BE2C (cell line): ENCODE measurements around the gene PAX5.

Experiments
- DNase-seq: peaks from one replicate; pipeline ENCODE4 v3.0.0-alpha.2; 2020
- H3K27me3 ChIP-seq: fragments of 250-450 bp; sonication (Bioruptor Pico); 2 replicates; pipeline ENCODE4 v1.5.1; 2020; ENCODE audit warnings: mild to moderate bottlenecking
- H3K36me3 ChIP-seq: fragments of 250-450 bp; sonication (Bioruptor Pico); 2 replicates; pipeline ENCODE4 v1.5.1; 2020; ENCODE audit warnings: mild to moderate bottlenecking
- H3K4me1 ChIP-seq: fragments of 250-450 bp; sonication (Bioruptor Pico); 2 replicates; pipeline ENCODE4 v1.5.1; 2020
- H3K4me3 ChIP-seq: 2 replicates; pipeline ENCODE4 v1.5.1; 2011; ENCODE audit warnings: low read depth, low read length
- H3K9me3 ChIP-seq: fragments of 250-450 bp; sonication (Bioruptor Pico); 2 replicates; pipeline ENCODE4 v1.5.1; 2020
- TF ChIP-seq, protein P1 (sequence below): IDR thresholded peaks from 2 replicates; pipeline ENCODE4 v1.5.1; 2012; ENCODE audit warnings: mild to moderate bottlenecking, low read depth, low read length

Gene PAX5

DNA sequence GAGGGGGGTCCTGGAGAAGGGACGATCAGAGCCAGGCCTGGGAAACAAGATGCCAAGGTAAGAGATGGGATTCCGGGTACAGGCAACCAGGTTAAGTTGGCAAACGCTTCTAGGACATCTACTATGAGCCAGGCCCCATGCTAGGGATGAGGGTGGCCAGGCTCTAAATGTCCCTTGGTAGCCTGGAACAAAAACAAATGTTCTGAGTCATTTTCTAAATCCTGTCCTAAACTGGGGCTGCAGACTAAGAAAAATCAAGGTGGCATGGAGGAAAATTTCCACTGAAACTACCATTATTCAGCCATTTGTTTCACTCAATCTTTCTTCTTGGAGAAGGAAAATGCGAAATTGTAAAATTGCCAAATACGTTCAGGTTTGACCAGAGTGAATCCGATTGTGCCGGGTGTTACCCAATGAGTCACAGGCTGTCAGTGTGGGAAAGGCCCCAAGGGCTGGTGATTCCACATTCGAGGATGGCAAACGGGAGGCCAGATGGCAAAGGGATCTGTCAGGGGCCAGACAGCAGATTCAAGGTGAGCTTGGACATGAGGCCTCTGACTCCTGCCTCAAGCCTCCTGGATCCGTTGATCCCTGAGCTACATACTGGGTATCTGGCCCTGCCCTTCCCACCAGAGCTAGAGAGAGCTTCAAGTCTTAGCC is 57.6 kb downstream of the PAX5 start:
- H3K9me3 ChIP-seq: no peaks in the 10 kb centered on the region
- peaks cover 6% of the 10 kb centered on the region for H3K36me3 ChIP-seq
- no peaks in the 10 kb centered on the region for H3K27me3 ChIP-seq
- TF ChIP-seq, protein P1, sequence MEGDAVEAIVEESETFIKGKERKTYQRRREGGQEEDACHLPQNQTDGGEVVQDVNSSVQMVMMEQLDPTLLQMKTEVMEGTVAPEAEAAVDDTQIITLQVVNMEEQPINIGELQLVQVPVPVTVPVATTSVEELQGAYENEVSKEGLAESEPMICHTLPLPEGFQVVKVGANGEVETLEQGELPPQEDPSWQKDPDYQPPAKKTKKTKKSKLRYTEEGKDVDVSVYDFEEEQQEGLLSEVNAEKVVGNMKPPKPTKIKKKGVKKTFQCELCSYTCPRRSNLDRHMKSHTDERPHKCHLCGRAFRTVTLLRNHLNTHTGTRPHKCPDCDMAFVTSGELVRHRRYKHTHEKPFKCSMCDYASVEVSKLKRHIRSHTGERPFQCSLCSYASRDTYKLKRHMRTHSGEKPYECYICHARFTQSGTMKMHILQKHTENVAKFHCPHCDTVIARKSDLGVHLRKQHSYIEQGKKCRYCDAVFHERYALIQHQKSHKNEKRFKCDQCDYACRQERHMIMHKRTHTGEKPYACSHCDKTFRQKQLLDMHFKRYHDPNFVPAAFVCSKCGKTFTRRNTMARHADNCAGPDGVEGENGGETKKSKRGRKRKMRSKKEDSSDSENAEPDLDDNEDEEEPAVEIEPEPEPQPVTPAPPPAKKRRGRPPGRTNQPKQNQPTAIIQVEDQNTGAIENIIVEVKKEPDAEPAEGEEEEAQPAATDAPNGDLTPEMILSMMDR: no peak
- no peak for DNase-seq
- peaks cover 18% of the 10 kb centered on the region for H3K4me1 ChIP-seq
- no peak overlapping the region for H3K4me3 ChIP-seq

DNA sequence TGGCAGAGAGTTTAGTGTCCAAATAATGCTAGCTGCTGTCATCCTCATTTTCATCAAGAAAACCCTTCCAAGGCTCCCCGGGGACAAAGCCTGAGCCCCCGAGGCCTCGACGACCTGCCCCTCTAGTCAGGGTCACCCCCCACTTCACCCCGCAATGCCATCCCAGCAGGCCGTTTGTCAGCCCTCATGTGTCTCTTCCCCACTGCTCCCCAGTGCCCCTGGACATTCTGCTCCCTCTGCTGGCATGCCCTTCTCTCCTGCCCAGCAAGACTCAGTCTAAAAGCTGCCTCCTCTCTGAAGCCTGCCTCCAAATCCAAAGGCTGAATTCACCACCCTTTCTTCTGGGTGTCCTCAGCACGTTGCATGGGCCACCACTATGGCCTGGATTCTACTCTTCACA is 59.3 kb downstream of the PAX5 start:
- Histone ChIP-seq H3K9me3 (no peaks in the 10 kb centered on the region), H3K36me3 (peaks cover 6% of the 10 kb centered on the region), H3K27me3 (no peaks in the 10 kb centered on the region), H3K4me3 (no peak overlapping the region), H3K4me1 (peaks cover 5% of the 10 kb centered on the region)
- DNase-seq: no peak
- TF ChIP-seq, protein P1: 0 out of 2 replicates have a peak, but pooled peaks have one; percentile 11

DNA sequence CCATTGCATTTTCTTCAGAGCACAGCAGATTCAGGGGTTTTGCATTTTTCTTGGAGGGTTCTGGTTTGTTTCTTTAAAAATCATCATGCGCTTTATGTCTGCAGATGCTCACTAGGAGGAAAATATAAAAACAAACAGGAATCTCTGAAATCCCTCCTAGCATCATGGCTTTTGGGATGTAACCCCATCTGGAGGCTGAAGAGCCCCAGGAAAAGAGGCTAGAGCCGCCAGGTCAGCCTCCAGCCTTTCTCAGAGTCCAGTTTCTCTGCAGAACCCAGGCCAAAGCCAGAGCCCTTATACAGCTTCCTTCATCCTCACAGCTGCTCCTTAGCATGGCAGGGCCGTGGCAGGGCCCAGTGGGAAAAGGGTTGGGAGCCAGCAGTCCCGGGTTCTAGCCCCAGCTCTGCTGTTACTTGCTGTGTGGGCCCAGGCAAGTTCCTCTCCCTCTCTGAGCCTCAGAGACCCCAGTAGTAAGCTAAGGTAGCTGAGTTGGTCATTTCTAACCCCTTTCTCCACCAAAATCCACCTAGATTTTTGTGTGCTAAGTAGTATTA is 62.1 kb downstream of the PAX5 start:
- TF ChIP-seq, protein P1: no peak
- Histone ChIP-seq H3K27me3 (no peaks in the 10 kb centered on the region), H3K4me1 (no peaks in the 10 kb centered on the region; the same call in 1 of the 2 replicates), H3K9me3 (no peaks in the 10 kb centered on the region), H3K4me3 (no peak overlapping the region), H3K36me3 (no peaks in the 10 kb centered on the region; the same call in none of the 2 replicates)
- DNase-seq: no peak

DNA sequence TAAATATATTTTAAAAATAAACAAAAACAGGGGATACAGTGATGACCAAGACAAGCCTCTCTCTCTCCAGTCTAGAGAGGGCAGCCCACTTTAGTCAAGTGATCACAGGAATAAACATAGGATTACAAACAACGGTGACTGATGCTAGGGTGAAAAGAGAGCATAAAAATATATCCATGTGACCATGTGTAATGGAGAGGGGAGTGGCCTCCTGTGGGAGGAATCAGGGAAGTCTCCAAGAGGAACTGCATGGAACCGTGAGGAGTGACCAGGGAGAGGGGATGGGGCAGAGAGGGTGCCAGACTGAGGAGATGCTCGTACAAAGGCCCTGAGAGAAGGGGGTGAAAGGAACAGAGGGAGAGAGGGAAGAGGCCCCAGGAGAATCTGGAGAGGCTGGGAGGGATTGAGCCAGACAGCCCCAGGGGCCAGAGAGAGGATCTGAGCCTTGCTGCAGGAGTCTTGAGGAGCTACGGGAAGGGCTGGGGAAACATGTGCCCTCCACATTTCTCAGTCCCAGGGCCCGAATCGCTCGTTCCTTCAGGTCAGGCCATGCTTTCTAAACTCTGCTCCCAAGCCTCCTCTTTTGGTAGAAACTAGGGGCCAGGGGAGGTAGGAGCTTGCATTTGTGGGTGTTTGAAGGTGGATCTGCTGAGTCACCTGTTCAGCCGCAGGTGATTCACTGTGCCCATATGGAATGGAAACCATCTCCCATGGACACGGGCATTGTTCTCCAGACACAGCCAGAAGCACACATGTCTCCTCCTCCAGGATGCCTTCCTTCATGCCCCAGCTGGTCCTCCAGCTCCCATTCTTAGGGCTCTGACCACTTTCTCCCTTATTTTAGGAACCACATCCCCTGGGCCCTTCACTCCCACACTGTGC is 63.8 kb downstream of the PAX5 start:
- Histone ChIP-seq H3K27me3 (no peaks in the 10 kb centered on the region), H3K9me3 (no peaks in the 10 kb centered on the region), H3K4me1 (no peaks in the 10 kb centered on the region; the same call in 1 of the 2 replicates), H3K36me3 (peaks cover 16% of the 10 kb centered on the region), H3K4me3 (no peak overlapping the region)
- TF ChIP-seq, protein P1: no peak
- DNase-seq: no peak

DNA sequence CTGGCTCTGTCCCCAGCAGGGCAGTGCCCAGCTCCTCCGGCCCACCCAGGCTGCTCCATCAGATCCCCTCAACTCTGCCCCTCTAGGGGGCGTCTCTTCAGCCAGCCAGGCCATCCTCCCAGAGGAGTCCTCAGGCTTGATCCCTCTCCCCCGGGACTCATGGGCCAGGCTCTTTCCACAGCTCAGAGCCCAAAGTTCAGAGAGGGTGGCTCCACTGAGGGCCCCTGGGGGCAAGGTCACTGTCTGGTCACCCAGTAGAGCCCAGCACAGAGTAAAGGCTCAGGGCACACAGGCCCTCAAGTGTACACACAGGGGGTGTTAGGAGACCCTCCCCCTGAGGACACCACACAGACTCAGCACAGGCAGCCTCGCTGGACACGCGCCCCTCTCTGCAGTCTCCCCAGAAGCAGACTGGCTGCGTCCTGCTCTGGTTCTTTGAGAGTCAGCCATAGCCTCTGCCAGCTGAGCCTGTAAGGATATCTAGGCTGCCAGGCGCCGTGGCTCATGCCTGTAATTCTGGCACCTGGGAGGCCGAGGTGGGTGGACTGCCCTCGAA is 64.8 kb downstream of the PAX5 start:
- no peak for DNase-seq
- peaks cover 16% of the 10 kb centered on the region for H3K36me3 ChIP-seq

More for the DNA sequence above, 64.8 kb downstream of the PAX5 start:
- Histone ChIP-seq H3K27me3 (no peaks in the 10 kb centered on the region), H3K4me1 (no peaks in the 10 kb centered on the region; the same call in 1 of the 2 replicates), H3K4me3 (no peak overlapping the region), H3K9me3 (no peaks in the 10 kb centered on the region)
- TF ChIP-seq, protein P1: no peak
